Keratinocyte (primary cell): ENCODE results near the gene NCAPH2. TPM values are rescaled to one million over a fixed set of nuclear protein-coding genes. Genes with fewer than 3 reads are reported as not detected.

Experiments
- DNase-seq: peaks from one replicate; pipeline ENCODE4 v3.0.0-alpha.2; 2011; ENCODE audit warnings: low read depth, missing footprints, low spot score
- FAIRE-seq: peaks from 2 replicates; lab custom pipeline; 2011; peaks lifted over from hg19 to GRCh38; lab: Jason Lieb, UNC
- H2AFZ ChIP-seq: 2 replicates; pipeline ENCODE4 v1.6.0; 2012; ENCODE audit warnings: low read length, control low read depth, inconsistent platforms; ENCODE audit not compliant: control insufficient read depth
- H3K27ac ChIP-seq: 2 replicates; pipeline ENCODE4 v1.5.1; 2011; ENCODE audit warnings: low read length; ENCODE audit not compliant: control insufficient read depth, insufficient read depth
- H3K27me3 ChIP-seq: 3 replicates; pipeline ENCODE4 v1.6.0; 2011; ENCODE audit warnings: low read length; ENCODE audit not compliant: control insufficient read depth, insufficient read depth; ENCODE audit errors: extremely low read depth
- H3K36me3 ChIP-seq, 2 experiments: 2 replicates in 1 of 2; 3 replicates in 1 of 2; pipeline ENCODE4 v1.5.1; 2011; ENCODE audit warnings: low read length in 2 of 2, mild to moderate bottlenecking in 1 of 2; ENCODE audit not compliant: control insufficient read depth in 2 of 2, insufficient read depth in 2 of 2; ENCODE audit errors: extremely low read depth in 1 of 2
- H3K4me1 ChIP-seq: 3 replicates; pipeline ENCODE4 v1.5.1; 2011; ENCODE audit warnings: low read length; ENCODE audit not compliant: control insufficient read depth, insufficient read depth; ENCODE audit errors: extremely low read depth
- H3K4me2 ChIP-seq: 3 replicates; pipeline ENCODE4 v1.6.0; 2011; ENCODE audit warnings: low read depth, low read length; ENCODE audit not compliant: control insufficient read depth, insufficient read depth; ENCODE audit errors: extremely low read depth
- H3K4me3 ChIP-seq, 3 experiments: fragments of 200-600 bp in 1 of 3; sonication (generic) in 1 of 3; 2 replicates in 2 of 3; 3 replicates in 1 of 3; pipeline ENCODE4 v1.5.1; 2011 to 2016; ENCODE audit warnings: low read length in 3 of 3, mild to moderate bottlenecking in 3 of 3, control low read depth in 2 of 3, inconsistent platforms in 1 of 3, low read depth in 1 of 3, mixed read lengths in 1 of 3, mixed run types in 1 of 3, moderate library complexity in 1 of 3; ENCODE audit not compliant: control insufficient read depth in 2 of 3, insufficient read depth in 2 of 3; ENCODE audit errors: extremely low read depth in 1 of 3
- H3K79me2 ChIP-seq: 2 replicates; pipeline ENCODE4 v1.6.0; 2012; ENCODE audit warnings: low read length; ENCODE audit not compliant: control insufficient read depth, insufficient read depth
- H3K9ac ChIP-seq: 3 replicates; pipeline ENCODE4 v1.6.0; 2011; ENCODE audit warnings: low read length; ENCODE audit not compliant: control insufficient read depth, insufficient read depth; ENCODE audit errors: extremely low read depth
- H3K9me1 ChIP-seq: 3 replicates; pipeline ENCODE4 v1.6.0; 2011; ENCODE audit warnings: low read length; ENCODE audit not compliant: control insufficient read depth, insufficient read depth; ENCODE audit errors: extremely low read depth
- H3K9me3 ChIP-seq: 2 replicates; pipeline ENCODE4 v1.5.1; 2012; ENCODE audit warnings: low read depth, low read length; ENCODE audit not compliant: control insufficient read depth
- H4K20me1 ChIP-seq: 3 replicates; pipeline ENCODE4 v1.6.0; 2011; ENCODE audit warnings: low read length; ENCODE audit not compliant: control insufficient read depth, insufficient read depth; ENCODE audit errors: extremely low read depth
- CTCF ChIP-seq, 3 experiments: IDR thresholded peaks in 1 of 3; conservative IDR thresholded peaks in 1 of 3; optimal IDR thresholded peaks in 1 of 3; 2 replicates in 2 of 3; 3 replicates in 1 of 3; pipeline versions ENCODE3 to v1.5.1; 2011; ENCODE audit warnings: low read length in 3 of 3, mild to moderate bottlenecking in 3 of 3, moderate library complexity in 2 of 3, control low read depth in 1 of 3, inconsistent platforms in 1 of 3; ENCODE audit not compliant: insufficient read depth in 2 of 3; ENCODE audit errors: extremely low read depth in 1 of 3
- EZH2 ChIP-seq: IDR thresholded peaks from one replicate; pipeline ENCODE4 v1.6.1; 2012; ENCODE audit warnings: inconsistent platforms, mild to moderate bottlenecking, low read length, moderate library complexity
- dilution Hi-C: fragments of 300-500 bp; cut with MboI; formaldehyde crosslinking; loops from one replicate; pipeline ENCODE4 v1.7.0; 2020; ENCODE audit warnings: low sequenced_read_pairs; ENCODE audit not compliant: extremely low pct_ligation_motif_present
- polyA plus RNA-seq, 5 experiments: library from polyadenylated mRNA; depleted of rRNA in 3 of 5; stranded (reverse) in 3 of 5; stranded (forward) in 1 of 5; unstranded in 1 of 5; fragments of >200 nt; gene quantifications; 1 replicate in 1 of 5; 2 replicates in 3 of 5; 3 replicates in 1 of 5; pipeline versions ENCODE4 v1.2.1 to v1.2.3, GENCODE V29; 2011 to 2012; ENCODE audit warnings: missing spikeins in 2 of 5, low read depth in 1 of 5, low replicate concordance in 1 of 5

The NCAPH2 gene
- polyA plus RNA-seq, 1 donor (not counting 4 experiments of a cell fraction or from before 2014, with no cell fraction given) = 11.4 TPM

GRCh38 chr22:50513175-50513574 is 5.2 kb downstream of the NCAPH2 start:
- peaks cover 44% of the 10 kb centered on the region for H3K79me2 ChIP-seq
- TF ChIP-seq EZH2 = no peak
- TF ChIP-seq CTCF (optimal IDR thresholded peaks at IDR 0.05 in 1 of 3, IDR thresholded peaks at IDR 0.05 in 1 of 3, conservative IDR thresholded peaks at IDR 0.05 in 1 of 3; ENCODE audit: extremely low read depth in 1 of 3, insufficient read depth in 2 of 3, low read length in 3 of 3) = no peak
- no peaks in the 10 kb centered on the region for H4K20me1 ChIP-seq
- FAIRE-seq = no peak
- H3K4me2 ChIP-seq = no peak overlapping the region
- no peak overlapping the region for H3K27ac ChIP-seq
- dilution Hi-C loops = no loop called here
- H3K27me3 ChIP-seq = no peaks in the 10 kb centered on the region
- H3K9ac ChIP-seq = no peak overlapping the region
- no peaks in the 10 kb centered on the region for H3K9me1 ChIP-seq
- no peak overlapping the region for H3K4me3 ChIP-seq
- no peak overlapping the region for H2AFZ ChIP-seq
- peaks cover 3 to 7% of the 10 kb centered on the region in 2 experiments for H3K36me3 ChIP-seq
- no peaks in the 10 kb centered on the region for H3K9me3 ChIP-seq
- DNase-seq = no peak
- H3K4me1 ChIP-seq = peaks cover 9% of the 10 kb centered on the region

GRCh38 chr22:50516068-50516467 is 8.0 kb downstream of the NCAPH2 start:
- Histone ChIP-seq H3K9me1 (no peaks in the 10 kb centered on the region), H2AFZ (no peak overlapping the region), H3K27ac (no peak overlapping the region), H3K27me3 (no peaks in the 10 kb centered on the region), H3K9ac (no peak overlapping the region), H3K4me1 (no peaks in the 10 kb centered on the region), H3K4me2 (no peak overlapping the region), H3K4me3 (no peak overlapping the region), H4K20me1 (no peaks in the 10 kb centered on the region), H3K79me2 (peaks cover 28% of the 10 kb centered on the region), H3K36me3 (peaks cover 8 to 10% of the 10 kb centered on the region in 2 experiments), H3K9me3 (no peaks in the 10 kb centered on the region)
- TF ChIP-seq CTCF (optimal IDR thresholded peaks at IDR 0.05 in 1 of 3, IDR thresholded peaks at IDR 0.05 in 1 of 3, conservative IDR thresholded peaks at IDR 0.05 in 1 of 3; ENCODE audit: extremely low read depth in 1 of 3, insufficient read depth in 2 of 3, low read length in 3 of 3) (no peak), EZH2 (no peak)
- dilution Hi-C loops = no loop called here
- no peak for DNase-seq
- FAIRE-seq = no peak
